Measurements from ENCODE around the gene SPARCL1.
A peak's percentile ranks its signal among the peaks of the same experiment; 100 is the strongest.

The SPARCL1 gene

GRCh38 chr4:87529187-87529586 lies at the start of gene SPARCL1:
TSS of gene SPARCL1 (minus strand) at chr4:87529376. CDS start at chr4:87499574, 29,802 bp downstream.
- peak within 1 kb of the TSS; percentile 27; the same call in 1 of the 2 replicates for H3K4me2 ChIP-seq (ENCODE audit: low read length)

GRCh38 chr4:87575983-87576382 lies 46.8 kb upstream of the SPARCL1 start:
- H3K9me2 ChIP-seq (replicated peaks; ENCODE audit: control insufficient read depth, low read length) = no peaks in the 10 kb centered on the region
- TF ChIP-seq EZH2phosphoT487 (IDR thresholded peaks at IDR 0.05; ENCODE audit: borderline replicate concordance, low read length) (no peak), CTCF (IDR thresholded peaks at IDR 0.05; ENCODE audit: low read depth, low read length, poor library complexity, severe bottlenecking) (no peak)
- H3K4me2 ChIP-seq (ENCODE audit: low read length) = no peak overlapping the region
- no peaks in the 10 kb centered on the region for H3F3A ChIP-seq (ENCODE audit: control insufficient read depth, insufficient read depth)
- H3K79me2 ChIP-seq (ENCODE audit: control insufficient read depth, low read length) = no peaks in the 10 kb centered on the region
- H3K9me3 ChIP-seq (ENCODE audit: control insufficient read depth, insufficient read depth, low read length) = no peaks in the 10 kb centered on the region
- H3K4me1 ChIP-seq (ENCODE audit: control insufficient read depth, low read length) = no peaks in the 10 kb centered on the region
- H3K27me3 ChIP-seq (ENCODE audit: control insufficient read depth, low read length) = no peaks in the 10 kb centered on the region
- H3K27ac ChIP-seq (ENCODE audit: low read depth, low read length) = no peak overlapping the region
- H3K36me3 ChIP-seq (ENCODE audit: control insufficient read depth, low read length) = no peaks in the 10 kb centered on the region
- no peak overlapping the region for H3K4me3 ChIP-seq (ENCODE audit: low read length)
- H4K20me1 ChIP-seq (ENCODE audit: control insufficient read depth, insufficient read depth, low read depth, low read length) = no peaks in the 10 kb centered on the region

More at GRCh38 chr4:87529187-87529586, at the start of gene SPARCL1:
- Histone ChIP-seq H3K79me2 (ENCODE audit: control insufficient read depth, low read length) (no peaks in the 10 kb centered on the region), H4K20me1 (ENCODE audit: control insufficient read depth, insufficient read depth, low read depth, low read length) (no peaks in the 10 kb centered on the region), H3F3A (ENCODE audit: control insufficient read depth, insufficient read depth) (no peaks in the 10 kb centered on the region), H3K9me2 (replicated peaks; ENCODE audit: control insufficient read depth, low read length) (no peaks in the 10 kb centered on the region), H3K4me1 (ENCODE audit: control insufficient read depth, low read length) (peaks cover 19% of the 10 kb centered on the region), H3K9me3 (ENCODE audit: control insufficient read depth, insufficient read depth, low read length) (no peaks in the 10 kb centered on the region), H3K27me3 (ENCODE audit: control insufficient read depth, low read length) (peaks cover 8% of the 10 kb centered on the region; the same call in 1 of the 2 replicates), H3K4me3 (ENCODE audit: low read length) (no peak within 1 kb of the TSS), H3K27ac (ENCODE audit: low read depth, low read length) (no peak within 1 kb of the TSS), H3K36me3 (ENCODE audit: control insufficient read depth, low read length) (no peaks in the 10 kb centered on the region)
- TF ChIP-seq CTCF (IDR thresholded peaks at IDR 0.05; ENCODE audit: low read depth, low read length, poor library complexity, severe bottlenecking) = no peak
- no peak for TF ChIP-seq EZH2phosphoT487 (IDR thresholded peaks at IDR 0.05; ENCODE audit: borderline replicate concordance, low read length)

- no peak overlapping the region for H3K4me3 ChIP-seq (ENCODE audit: low read length)
- H3K27me3 ChIP-seq (ENCODE audit: control insufficient read depth, low read length) = no peaks in the 10 kb centered on the region; the same call in 1 of the 2 replicates
- H3K9me3 ChIP-seq (ENCODE audit: control insufficient read depth, insufficient read depth, low read length) = no peaks in the 10 kb centered on the region
- H3K36me3 ChIP-seq (ENCODE audit: control insufficient read depth, low read length) = no peaks in the 10 kb centered on the region
- TF ChIP-seq CTCF (IDR thresholded peaks at IDR 0.05; ENCODE audit: low read depth, low read length, poor library complexity, severe bottlenecking) = no peak
- no peak for TF ChIP-seq EZH2phosphoT487 (IDR thresholded peaks at IDR 0.05; ENCODE audit: borderline replicate concordance, low read length)
- H3K27ac ChIP-seq (ENCODE audit: low read depth, low read length) = no peak overlapping the region
- no peaks in the 10 kb centered on the region for H3K9me2 ChIP-seq (replicated peaks; ENCODE audit: control insufficient read depth, low read length)
- no peak overlapping the region for H3K4me2 ChIP-seq (ENCODE audit: low read length)
- no peaks in the 10 kb centered on the region for H4K20me1 ChIP-seq (ENCODE audit: control insufficient read depth, insufficient read depth, low read depth, low read length)
- H3K4me1 ChIP-seq (ENCODE audit: control insufficient read depth, low read length) = no peaks in the 10 kb centered on the region
- no peaks in the 10 kb centered on the region for H3K79me2 ChIP-seq (ENCODE audit: control insufficient read depth, low read length)
- H3F3A ChIP-seq (ENCODE audit: control insufficient read depth, insufficient read depth) = no peaks in the 10 kb centered on the region
Observed at GRCh38 chr4:87575408-87575807, 46.2 kb upstream of the SPARCL1 start.

All from DOHH2 (cell line).